OCI-LY1 (cell line): Measurements from ENCODE around the gene GUCA1A.

Experiments
- H2AFZ ChIP-seq: fragments of 200-600 bp; sonication (generic), shearing (Covaris generic); 2 replicates; pipeline ENCODE4 v1.6.0; 2014; ENCODE audit warnings: antibody characterized with exemption, mild to moderate bottlenecking, low read length
- H3F3A ChIP-seq: fragments of 200-600 bp; sonication (generic), shearing (Covaris generic); 2 replicates; pipeline ENCODE4 v1.6.0; 2014; ENCODE audit warnings: mild to moderate bottlenecking, antibody characterized with exemption, low read length, moderate library complexity; ENCODE audit not compliant: insufficient read depth
- H3K27ac ChIP-seq: fragments of 200-600 bp; sonication (generic); 2 replicates; pipeline ENCODE4 v1.5.1; 2014; ENCODE audit warnings: low read length, mixed run types, mild to moderate bottlenecking, low read depth; ENCODE audit not compliant: poor library complexity, severe bottlenecking
- H3K27me3 ChIP-seq: fragments of 200-600 bp; sonication (generic); 2 replicates; pipeline ENCODE4 v1.6.0; 2014; ENCODE audit warnings: antibody characterized with exemption, mild to moderate bottlenecking, low read length, moderate library complexity; ENCODE audit not compliant: insufficient read depth
- H3K36me3 ChIP-seq: fragments of 200-600 bp; sonication (generic); 2 replicates; pipeline ENCODE4 v1.6.1; 2014; ENCODE audit warnings: mild to moderate bottlenecking, antibody characterized with exemption, low read length, moderate library complexity, mixed read lengths; ENCODE audit not compliant: insufficient read depth
- H3K4me1 ChIP-seq: fragments of 200-600 bp; sonication (generic); 2 replicates; pipeline ENCODE4 v1.5.1; 2014; ENCODE audit warnings: mild to moderate bottlenecking, low read length, moderate library complexity; ENCODE audit not compliant: insufficient read depth, severe bottlenecking
- H3K4me2 ChIP-seq: fragments of 200-600 bp; sonication (generic), shearing (Covaris generic); 2 replicates; pipeline ENCODE4 v1.6.1; 2014; ENCODE audit warnings: low read length
- H3K4me3 ChIP-seq: fragments of 200-600 bp; sonication (generic); 2 replicates; pipeline ENCODE4 v1.5.1; 2014; ENCODE audit warnings: low read length, low read depth, mild to moderate bottlenecking, mixed read lengths; ENCODE audit not compliant: poor library complexity, severe bottlenecking
- H3K79me2 ChIP-seq: fragments of 200-600 bp; shearing (Covaris generic); 2 replicates; pipeline ENCODE4 v1.6.1; 2016; ENCODE audit warnings: mixed run types, low read length, mixed read lengths; ENCODE audit not compliant: insufficient read depth
- H3K9ac ChIP-seq: fragments of 200-600 bp; sonication (generic), shearing (Covaris generic); 2 replicates; pipeline ENCODE4 v1.6.1; 2014; ENCODE audit warnings: mild to moderate bottlenecking, low read length, mixed read lengths
- H3K9me2 ChIP-seq: fragments of 200-600 bp; sonication (generic), shearing (Covaris generic); 2 replicates; pipeline ENCODE4 v1.6.1; 2014; ENCODE audit warnings: low read depth, mild to moderate bottlenecking, low read length, mixed read lengths
- H3K9me3 ChIP-seq: fragments of 200-600 bp; shearing (Covaris generic); 2 replicates; pipeline ENCODE4 v1.6.1; 2014; ENCODE audit warnings: low read length, mixed read lengths
- H4K20me1 ChIP-seq: fragments of 200-600 bp; sonication (generic), shearing (Covaris generic); 2 replicates; pipeline ENCODE4 v1.6.0; 2016; ENCODE audit warnings: mild to moderate bottlenecking, low read length; ENCODE audit not compliant: insufficient read depth
- EZH2 ChIP-seq: fragments of 200-600 bp; sonication (generic), shearing (Covaris generic); IDR thresholded peaks from 2 replicates; pipeline ENCODE4 v1.8.0; 2017; ENCODE audit warnings: borderline replicate concordance, mixed run types, mild to moderate bottlenecking, antibody characterized with exemption, low read length, moderate library complexity, mixed read lengths
- TF ChIP-seq, protein P1 (sequence below): fragments of 200-600 bp; sonication (generic), shearing (Covaris generic); IDR thresholded peaks from 2 replicates; pipeline ENCODE4 v1.5.1; 2017; ENCODE audit warnings: mild to moderate bottlenecking, antibody characterized with exemption, low read length, moderate library complexity, mixed read lengths

Gene GUCA1A

DNA sequence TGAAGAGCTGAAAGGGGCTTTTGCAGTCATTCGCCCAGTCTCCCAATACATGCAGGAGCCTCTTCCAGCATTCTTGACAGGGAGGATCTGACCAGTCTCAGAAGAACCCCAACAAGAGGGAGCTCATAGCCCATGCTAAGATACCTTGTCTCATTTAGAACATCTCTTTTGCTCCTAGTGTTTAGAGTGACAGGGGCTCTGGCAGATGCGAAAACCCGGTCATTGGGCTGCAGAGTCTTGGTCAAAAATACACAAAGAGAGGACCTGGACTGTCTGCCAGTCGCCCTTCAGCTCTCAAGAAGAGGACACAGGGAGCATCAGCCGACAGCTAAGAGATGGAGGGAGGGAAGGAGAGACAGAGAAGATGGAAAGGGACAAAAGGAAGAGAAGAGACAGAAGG is 20.9 kb downstream of the GUCA1A start:
- no peaks in the 10 kb centered on the region for H3F3A ChIP-seq
- no peak overlapping the region for H3K4me2 ChIP-seq
- no peaks in the 10 kb centered on the region for H3K79me2 ChIP-seq
- TF ChIP-seq EZH2 = no peak
- TF ChIP-seq, protein P1, sequence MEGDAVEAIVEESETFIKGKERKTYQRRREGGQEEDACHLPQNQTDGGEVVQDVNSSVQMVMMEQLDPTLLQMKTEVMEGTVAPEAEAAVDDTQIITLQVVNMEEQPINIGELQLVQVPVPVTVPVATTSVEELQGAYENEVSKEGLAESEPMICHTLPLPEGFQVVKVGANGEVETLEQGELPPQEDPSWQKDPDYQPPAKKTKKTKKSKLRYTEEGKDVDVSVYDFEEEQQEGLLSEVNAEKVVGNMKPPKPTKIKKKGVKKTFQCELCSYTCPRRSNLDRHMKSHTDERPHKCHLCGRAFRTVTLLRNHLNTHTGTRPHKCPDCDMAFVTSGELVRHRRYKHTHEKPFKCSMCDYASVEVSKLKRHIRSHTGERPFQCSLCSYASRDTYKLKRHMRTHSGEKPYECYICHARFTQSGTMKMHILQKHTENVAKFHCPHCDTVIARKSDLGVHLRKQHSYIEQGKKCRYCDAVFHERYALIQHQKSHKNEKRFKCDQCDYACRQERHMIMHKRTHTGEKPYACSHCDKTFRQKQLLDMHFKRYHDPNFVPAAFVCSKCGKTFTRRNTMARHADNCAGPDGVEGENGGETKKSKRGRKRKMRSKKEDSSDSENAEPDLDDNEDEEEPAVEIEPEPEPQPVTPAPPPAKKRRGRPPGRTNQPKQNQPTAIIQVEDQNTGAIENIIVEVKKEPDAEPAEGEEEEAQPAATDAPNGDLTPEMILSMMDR = no peak
- no peak overlapping the region for H3K27ac ChIP-seq
- H3K4me3 ChIP-seq = no peak overlapping the region
- no peak overlapping the region for H3K9ac ChIP-seq
- H3K4me1 ChIP-seq = no peaks in the 10 kb centered on the region
- H3K9me3 ChIP-seq = no peaks in the 10 kb centered on the region
- no peaks in the 10 kb centered on the region for H4K20me1 ChIP-seq
- no peaks in the 10 kb centered on the region for H3K9me2 ChIP-seq
- H3K36me3 ChIP-seq = no peaks in the 10 kb centered on the region; the same call in 1 of the 2 replicates
- H2AFZ ChIP-seq = no peak overlapping the region
- H3K27me3 ChIP-seq = no peaks in the 10 kb centered on the region

DNA sequence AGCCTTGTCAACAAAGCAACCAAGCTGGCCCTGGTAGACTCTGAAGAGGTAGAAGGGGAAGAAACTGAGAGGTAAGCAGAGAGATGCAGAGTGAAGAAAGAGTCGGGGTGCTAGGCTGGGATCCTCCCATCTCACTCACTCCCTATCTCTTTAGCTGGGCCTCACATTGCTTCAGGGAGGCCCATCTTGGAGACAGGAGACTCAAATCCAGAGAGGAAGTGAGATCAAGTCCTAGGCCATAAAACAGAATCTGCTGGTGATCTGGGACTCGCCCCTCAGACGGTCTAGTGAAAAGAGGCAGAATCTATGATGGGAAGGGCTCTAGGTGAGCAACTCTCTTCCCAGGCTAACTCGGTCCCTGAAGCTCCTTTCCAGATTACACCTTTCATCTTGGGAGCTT is 22.3 kb downstream of the GUCA1A start:
- H3K9me2 ChIP-seq = no peaks in the 10 kb centered on the region
- no peak overlapping the region for H2AFZ ChIP-seq
- H3K79me2 ChIP-seq = no peaks in the 10 kb centered on the region
- H3F3A ChIP-seq = no peaks in the 10 kb centered on the region
- no peak overlapping the region for H3K9ac ChIP-seq
- no peak overlapping the region for H3K4me2 ChIP-seq
- TF ChIP-seq, protein P1 = no peak
- TF ChIP-seq EZH2 = no peak
- no peak overlapping the region for H3K27ac ChIP-seq
- no peaks in the 10 kb centered on the region for H3K27me3 ChIP-seq
- no peaks in the 10 kb centered on the region for H3K9me3 ChIP-seq
- H3K4me1 ChIP-seq = no peaks in the 10 kb centered on the region
- no peaks in the 10 kb centered on the region for H4K20me1 ChIP-seq
- peaks cover 4% of the 10 kb centered on the region; the same call in 1 of the 2 replicates for H3K36me3 ChIP-seq
- H3K4me3 ChIP-seq = no peak overlapping the region

DNA sequence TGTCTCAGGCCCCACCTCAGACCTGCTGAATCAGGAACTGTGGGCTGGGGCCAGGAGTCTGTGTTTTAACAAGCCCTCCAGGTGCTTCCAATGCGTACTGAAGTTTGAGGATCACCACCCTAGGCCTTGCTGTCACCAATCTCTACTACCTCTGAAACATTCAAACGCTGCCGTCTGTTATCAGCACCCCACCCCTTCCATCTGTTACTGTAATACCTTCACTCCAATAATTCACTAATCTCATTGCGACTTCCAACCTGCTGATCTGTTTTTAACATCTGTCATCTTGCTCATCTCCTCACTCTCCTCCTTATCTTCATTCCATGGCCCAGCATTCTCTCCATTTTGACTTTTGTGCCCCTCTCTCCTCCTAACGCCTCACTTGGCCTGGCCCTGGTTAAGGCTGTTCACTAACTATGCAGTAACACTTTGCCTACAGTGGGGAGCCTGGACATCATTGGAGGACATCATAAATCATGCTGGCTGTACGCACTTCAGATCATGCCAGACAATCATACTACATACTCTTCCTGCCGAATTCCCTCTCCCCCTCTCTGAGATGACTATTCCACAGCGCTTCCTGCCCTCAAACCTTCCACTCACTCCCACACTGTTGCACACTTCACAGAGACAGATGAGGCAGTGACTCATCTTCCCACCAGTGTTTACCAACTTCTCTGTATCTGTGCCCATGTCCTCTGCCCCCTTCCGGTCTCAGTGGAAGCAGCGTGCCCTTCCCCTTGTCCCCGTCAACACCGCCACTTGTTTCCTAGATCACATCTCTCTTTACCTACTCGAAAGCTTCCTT is 24.6 kb downstream of the GUCA1A start:
- Histone ChIP-seq H3K27ac (no peak overlapping the region), H3K36me3 (peaks cover 15% of the 10 kb centered on the region), H3K9me2 (no peaks in the 10 kb centered on the region), H3F3A (no peaks in the 10 kb centered on the region), H3K9ac (no peak overlapping the region), H4K20me1 (no peaks in the 10 kb centered on the region), H3K27me3 (no peaks in the 10 kb centered on the region), H3K9me3 (no peaks in the 10 kb centered on the region), H3K4me2 (no peak overlapping the region), H2AFZ (no peak overlapping the region), H3K79me2 (no peaks in the 10 kb centered on the region), H3K4me1 (no peaks in the 10 kb centered on the region), H3K4me3 (no peak overlapping the region)
- TF ChIP-seq, protein P1 = no peak
- TF ChIP-seq EZH2 = no peak
